ENCODE results near the gene TET1. TPM values are rescaled to one million over a fixed set of nuclear protein-coding genes. Genes with fewer than 3 reads are reported as not detected.

Gene TET1
- total RNA-seq, 1 experiment from 2014 or later: 2.3 TPM

GRCh38 chr10:68586606-68587305, 26.6 kb downstream of the TET1 start:
- DNase-seq (ENCODE audit: low read depth, low spot score) (no peak), ATAC-seq (no peak)
- Histone ChIP-seq H3K36me3 (ENCODE audit: control insufficient read depth, insufficient read depth, low read length) (no peaks in the 10 kb centered on the region), H3K27ac (ENCODE audit: low read length) (no peak overlapping the region), H3K27me3 (ENCODE audit: control insufficient read depth, insufficient read depth, low read length) (no peaks in the 10 kb centered on the region), H3K4me1 (ENCODE audit: control insufficient read depth, insufficient read depth, low read length) (no peaks in the 10 kb centered on the region), H3K9me3 (ENCODE audit: control insufficient read depth, insufficient read depth, low read depth, low read length) (no peaks in the 10 kb centered on the region), H3K4me3 (ENCODE audit: low read depth in 2 of 2, low read length in 2 of 2) (no peak overlapping the region)
- TF ChIP-seq, protein P1, sequence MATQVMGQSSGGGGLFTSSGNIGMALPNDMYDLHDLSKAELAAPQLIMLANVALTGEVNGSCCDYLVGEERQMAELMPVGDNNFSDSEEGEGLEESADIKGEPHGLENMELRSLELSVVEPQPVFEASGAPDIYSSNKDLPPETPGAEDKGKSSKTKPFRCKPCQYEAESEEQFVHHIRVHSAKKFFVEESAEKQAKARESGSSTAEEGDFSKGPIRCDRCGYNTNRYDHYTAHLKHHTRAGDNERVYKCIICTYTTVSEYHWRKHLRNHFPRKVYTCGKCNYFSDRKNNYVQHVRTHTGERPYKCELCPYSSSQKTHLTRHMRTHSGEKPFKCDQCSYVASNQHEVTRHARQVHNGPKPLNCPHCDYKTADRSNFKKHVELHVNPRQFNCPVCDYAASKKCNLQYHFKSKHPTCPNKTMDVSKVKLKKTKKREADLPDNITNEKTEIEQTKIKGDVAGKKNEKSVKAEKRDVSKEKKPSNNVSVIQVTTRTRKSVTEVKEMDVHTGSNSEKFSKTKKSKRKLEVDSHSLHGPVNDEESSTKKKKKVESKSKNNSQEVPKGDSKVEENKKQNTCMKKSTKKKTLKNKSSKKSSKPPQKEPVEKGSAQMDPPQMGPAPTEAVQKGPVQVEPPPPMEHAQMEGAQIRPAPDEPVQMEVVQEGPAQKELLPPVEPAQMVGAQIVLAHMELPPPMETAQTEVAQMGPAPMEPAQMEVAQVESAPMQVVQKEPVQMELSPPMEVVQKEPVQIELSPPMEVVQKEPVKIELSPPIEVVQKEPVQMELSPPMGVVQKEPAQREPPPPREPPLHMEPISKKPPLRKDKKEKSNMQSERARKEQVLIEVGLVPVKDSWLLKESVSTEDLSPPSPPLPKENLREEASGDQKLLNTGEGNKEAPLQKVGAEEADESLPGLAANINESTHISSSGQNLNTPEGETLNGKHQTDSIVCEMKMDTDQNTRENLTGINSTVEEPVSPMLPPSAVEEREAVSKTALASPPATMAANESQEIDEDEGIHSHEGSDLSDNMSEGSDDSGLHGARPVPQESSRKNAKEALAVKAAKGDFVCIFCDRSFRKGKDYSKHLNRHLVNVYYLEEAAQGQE (IDR thresholded peaks at IDR 0.05; ENCODE audit: insufficient read depth in 1 of 2, low read depth in 2 of 2, low read length in 1 of 2): no peak
- TF ChIP-seq, protein P2, sequence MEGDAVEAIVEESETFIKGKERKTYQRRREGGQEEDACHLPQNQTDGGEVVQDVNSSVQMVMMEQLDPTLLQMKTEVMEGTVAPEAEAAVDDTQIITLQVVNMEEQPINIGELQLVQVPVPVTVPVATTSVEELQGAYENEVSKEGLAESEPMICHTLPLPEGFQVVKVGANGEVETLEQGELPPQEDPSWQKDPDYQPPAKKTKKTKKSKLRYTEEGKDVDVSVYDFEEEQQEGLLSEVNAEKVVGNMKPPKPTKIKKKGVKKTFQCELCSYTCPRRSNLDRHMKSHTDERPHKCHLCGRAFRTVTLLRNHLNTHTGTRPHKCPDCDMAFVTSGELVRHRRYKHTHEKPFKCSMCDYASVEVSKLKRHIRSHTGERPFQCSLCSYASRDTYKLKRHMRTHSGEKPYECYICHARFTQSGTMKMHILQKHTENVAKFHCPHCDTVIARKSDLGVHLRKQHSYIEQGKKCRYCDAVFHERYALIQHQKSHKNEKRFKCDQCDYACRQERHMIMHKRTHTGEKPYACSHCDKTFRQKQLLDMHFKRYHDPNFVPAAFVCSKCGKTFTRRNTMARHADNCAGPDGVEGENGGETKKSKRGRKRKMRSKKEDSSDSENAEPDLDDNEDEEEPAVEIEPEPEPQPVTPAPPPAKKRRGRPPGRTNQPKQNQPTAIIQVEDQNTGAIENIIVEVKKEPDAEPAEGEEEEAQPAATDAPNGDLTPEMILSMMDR (IDR thresholded peaks at IDR 0.05): no peak
- TF ChIP-seq TCF7L2 (IDR thresholded peaks at IDR 0.05; ENCODE audit: low read depth, low read length): no peak
- no peak for TF ChIP-seq SIN3A (IDR thresholded peaks at IDR 0.05; ENCODE audit: borderline replicate concordance, insufficient read depth, low read depth, low read length)
- TF ChIP-seq POLR2AphosphoS5 (IDR thresholded peaks at IDR 0.05; ENCODE audit: low read depth, low read length): no peak
- in situ Hi-C loops (cut with HindIII; ENCODE audit: low pct_unique_long_range_greater_than_20kb, low sequenced_read_pairs): no loop called here
- BruUV-seq (replicated peaks): no TSS peak
- intact Hi-C loops (cut with micrococcal nuclease; ENCODE audit: unreplicated experiment): no loop called here
- CTCF ChIA-PET: no interaction called here
- POLR2A ChIA-PET: interaction anchor here (0.6 kb wide), 1 partner anchor 272 kb away, joined by 4 read pairs; no protein-coding TSS in a partner anchor

GRCh38 chr10:68594405-68594804, 34.3 kb downstream of the TET1 start:
- CTCF ChIA-PET: no interaction called here
- in situ Hi-C loops (cut with HindIII; ENCODE audit: low pct_unique_long_range_greater_than_20kb, low sequenced_read_pairs): no loop called here
- no TSS peak for BruUV-seq (replicated peaks)
- DNase-seq (ENCODE audit: low read depth, low spot score) (no peak), ATAC-seq (no peak)
- H3K4me1 ChIP-seq (ENCODE audit: control insufficient read depth, insufficient read depth, low read length): peaks cover 5% of the 10 kb centered on the region
- no peaks in the 10 kb centered on the region for H3K9me3 ChIP-seq (ENCODE audit: control insufficient read depth, insufficient read depth, low read depth, low read length)
- intact Hi-C loops (cut with micrococcal nuclease; ENCODE audit: unreplicated experiment): no loop called here
- POLR2A ChIA-PET: no interaction called here
- H3K27me3 ChIP-seq (ENCODE audit: control insufficient read depth, insufficient read depth, low read length): no peaks in the 10 kb centered on the region
- H3K4me3 ChIP-seq (ENCODE audit: low read depth in 2 of 2, low read length in 2 of 2): no peak overlapping the region
- no peak overlapping the region for H3K27ac ChIP-seq (ENCODE audit: low read length)
- H3K36me3 ChIP-seq (ENCODE audit: control insufficient read depth, insufficient read depth, low read length): no peaks in the 10 kb centered on the region
- TF ChIP-seq SIN3A (IDR thresholded peaks at IDR 0.05; ENCODE audit: borderline replicate concordance, insufficient read depth, low read depth, low read length) (no peak), POLR2AphosphoS5 (IDR thresholded peaks at IDR 0.05; ENCODE audit: low read depth, low read length) (no peak), TCF7L2 (IDR thresholded peaks at IDR 0.05; ENCODE audit: low read depth, low read length) (no peak)
- TF ChIP-seq, protein P1 (IDR thresholded peaks at IDR 0.05; ENCODE audit: insufficient read depth in 1 of 2, low read depth in 2 of 2, low read length in 1 of 2): no peak
- TF ChIP-seq, protein P2 (IDR thresholded peaks at IDR 0.05): no peak

Measured in Panc1 (cell line).